K562 (cell line): ENCODE results near the gene RAB21.

Source experiments
- FIP1L1 ChIP-seq: fragments of 200-400 bp; formaldehyde crosslinking; IDR thresholded peaks from 2 replicates; pipeline ENCODE4 v1.6.1; 2018; ENCODE audit warnings: mild to moderate bottlenecking, low read depth, low read length; ENCODE audit not compliant: poor library complexity, severe bottlenecking
- TF ChIP-seq, protein P1 (sequence below), 3 experiments: IDR thresholded peaks in 2 of 3; conservative IDR thresholded peaks in 1 of 3; 2 replicates each; pipeline ENCODE4 v1.5.1; 2011 to 2012; ENCODE audit warnings: low read length in 3 of 3, mild to moderate bottlenecking in 3 of 3, control low read depth in 2 of 3, improper control_type of control experiment in 1 of 3, inconsistent platforms in 1 of 3, low read depth in 1 of 3, mixed read lengths in 1 of 3, moderate library complexity in 1 of 3; ENCODE audit not compliant: insufficient read depth in 2 of 3

DNA sequence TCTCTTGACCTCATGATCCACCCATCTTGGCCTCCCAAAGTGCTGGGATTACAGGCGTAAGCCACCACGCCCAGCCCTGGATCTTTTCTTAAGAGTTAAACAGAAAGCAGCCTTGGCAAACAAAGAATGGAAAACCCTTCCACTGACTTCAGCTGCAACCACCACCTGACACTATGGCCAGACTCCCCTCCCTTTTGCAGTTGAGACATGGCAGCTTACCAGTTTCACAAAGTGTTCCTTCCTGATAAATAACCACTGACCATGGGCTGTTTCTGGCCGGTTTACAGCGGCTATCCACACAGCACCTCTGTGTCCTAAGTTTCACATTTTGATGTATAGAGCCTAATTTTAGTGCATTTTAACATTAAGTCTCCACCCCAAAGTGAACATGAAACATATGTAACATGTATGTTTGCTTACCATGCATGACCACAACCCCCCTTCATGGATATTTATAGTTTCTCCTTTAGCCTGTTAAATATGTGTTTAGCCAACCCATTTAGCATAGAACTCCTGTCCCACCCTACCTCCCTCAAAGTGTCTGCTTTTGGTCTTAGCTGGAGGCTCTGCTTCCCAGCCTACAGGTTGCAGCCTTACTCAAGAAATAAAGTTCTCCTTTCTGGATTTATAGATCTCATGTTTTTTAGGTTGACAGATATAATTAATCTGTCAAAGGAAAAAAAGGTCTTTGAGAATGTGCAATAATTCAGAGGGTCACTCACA lies 32.7 kb upstream of the RAB21 start:
- no peak for TF ChIP-seq FIP1L1
- TF ChIP-seq, protein P1, sequence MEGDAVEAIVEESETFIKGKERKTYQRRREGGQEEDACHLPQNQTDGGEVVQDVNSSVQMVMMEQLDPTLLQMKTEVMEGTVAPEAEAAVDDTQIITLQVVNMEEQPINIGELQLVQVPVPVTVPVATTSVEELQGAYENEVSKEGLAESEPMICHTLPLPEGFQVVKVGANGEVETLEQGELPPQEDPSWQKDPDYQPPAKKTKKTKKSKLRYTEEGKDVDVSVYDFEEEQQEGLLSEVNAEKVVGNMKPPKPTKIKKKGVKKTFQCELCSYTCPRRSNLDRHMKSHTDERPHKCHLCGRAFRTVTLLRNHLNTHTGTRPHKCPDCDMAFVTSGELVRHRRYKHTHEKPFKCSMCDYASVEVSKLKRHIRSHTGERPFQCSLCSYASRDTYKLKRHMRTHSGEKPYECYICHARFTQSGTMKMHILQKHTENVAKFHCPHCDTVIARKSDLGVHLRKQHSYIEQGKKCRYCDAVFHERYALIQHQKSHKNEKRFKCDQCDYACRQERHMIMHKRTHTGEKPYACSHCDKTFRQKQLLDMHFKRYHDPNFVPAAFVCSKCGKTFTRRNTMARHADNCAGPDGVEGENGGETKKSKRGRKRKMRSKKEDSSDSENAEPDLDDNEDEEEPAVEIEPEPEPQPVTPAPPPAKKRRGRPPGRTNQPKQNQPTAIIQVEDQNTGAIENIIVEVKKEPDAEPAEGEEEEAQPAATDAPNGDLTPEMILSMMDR (IDR thresholded peaks at IDR 0.05 in 2 of 3, conservative IDR thresholded peaks at IDR 0.05 in 1 of 3; ENCODE audit: insufficient read depth in 2 of 3, low read depth in 1 of 3, low read length in 3 of 3), result no peak
